CD4-positive, alpha-beta memory T cell (primary cell): ENCODE data around the gene EEF1AKMT4. TPM values are rescaled to one million over a fixed set of nuclear protein-coding genes. Genes with fewer than 3 reads are reported as not detected.

Experiments
- CTCF ChIA-PET: fragments of 350-600 bp; sonication (Branson Sonifier 250); formaldehyde crosslinking; loops from one replicate; lab custom pipeline; 2021; ENCODE audit warnings: inconsistent platforms; ENCODE audit not compliant: partially characterized antibody; lab: Charles Lee
- POLR2A ChIA-PET: fragments of 350-600 bp; sonication (Branson Sonifier 250); formaldehyde crosslinking; loops from one replicate; lab custom pipeline; 2021; ENCODE audit not compliant: partially characterized antibody; lab: Charles Lee
- DNase-seq, 5 donors: peaks; one replicate each; pipeline versions ENCODE4 v3.0.0 to v3.0.0-alpha.2; 2020 to 2022; ENCODE audit warnings: mixed read lengths in 1 of 5
- H3K27ac ChIP-seq: one replicate; pipeline ENCODE4 v1.7.0; 2013; ENCODE audit warnings: low read depth, low read length
- H3K27me3 ChIP-seq: 2 replicates; pipeline ENCODE4 v1.7.0; 2013; ENCODE audit warnings: mild to moderate bottlenecking, low read length, moderate library complexity; ENCODE audit not compliant: insufficient read depth
- H3K36me3 ChIP-seq: 2 replicates; pipeline ENCODE4 v1.7.0; 2013; ENCODE audit warnings: mild to moderate bottlenecking, low read length, moderate library complexity; ENCODE audit not compliant: insufficient read depth
- H3K4me1 ChIP-seq: 2 replicates; pipeline ENCODE4 v1.7.0; 2013; ENCODE audit warnings: mild to moderate bottlenecking, low read length, moderate library complexity; ENCODE audit not compliant: insufficient read depth
- H3K4me3 ChIP-seq, 2 donors: one replicate each; pipeline ENCODE4 v1.7.0; 2013; ENCODE audit warnings: low read length in 2 of 2, mild to moderate bottlenecking in 1 of 2
- H3K9me3 ChIP-seq, 2 donors: one replicate each; pipeline ENCODE4 v1.7.0; 2013; ENCODE audit warnings: low read length in 2 of 2, control low read depth in 1 of 2; ENCODE audit not compliant: control insufficient read depth in 1 of 2
- H3K27ac Mint-ChIP-seq, 7 donors: one replicate each; pipeline ENCODE4 v1.8.0; 2020 to 2021; ENCODE audit warnings: mixed read lengths in 7 of 7, mild to moderate bottlenecking in 6 of 7, inconsistent platforms in 3 of 7, moderate library complexity in 3 of 7
- H3K27me3 Mint-ChIP-seq, 2 donors: one replicate each; pipeline ENCODE4 v1.8.0; 2020 to 2021; ENCODE audit warnings: mixed read lengths in 2 of 2
- H3K36me3 Mint-ChIP-seq, 2 donors: one replicate each; pipeline ENCODE4 v1.8.0; 2020 to 2021; ENCODE audit warnings: mixed read lengths in 2 of 2, inconsistent platforms in 1 of 2, mild to moderate bottlenecking in 1 of 2
- H3K4me1 Mint-ChIP-seq, 4 donors: one replicate each; pipeline ENCODE4 v1.8.0; 2020 to 2021; ENCODE audit warnings: mixed read lengths in 4 of 4, mild to moderate bottlenecking in 1 of 4
- H3K4me3 Mint-ChIP-seq, 8 donors: one replicate each; pipeline ENCODE4 v1.8.0; 2020 to 2021; ENCODE audit warnings: mixed read lengths in 8 of 8, mild to moderate bottlenecking in 7 of 8, moderate library complexity in 6 of 8, inconsistent platforms in 3 of 8
- H3K9me3 Mint-ChIP-seq, 8 donors: one replicate each; pipeline ENCODE4 v1.8.0; 2020 to 2021; ENCODE audit warnings: mixed read lengths in 8 of 8, mild to moderate bottlenecking in 5 of 8, inconsistent platforms in 3 of 8, moderate library complexity in 1 of 8
- intact Hi-C: fragments of 100-400 bp; cut with micrococcal nuclease; formaldehyde crosslinking; loops from one replicate; pipeline ENCODE4 v1.15.1; 2023
- polyA plus RNA-seq, 2 donors: library from polyadenylated mRNA; unstranded; fragments of 300-500 nt; fragmentation: Illumina TruSeq; gene quantifications; one replicate each; pipeline ENCODE4 v1.2.3, GENCODE V29; 2021
- total RNA-seq, 2 experiments: library from RNA; stranded (reverse); gene quantifications; one replicate each; pipeline ENCODE4 v1.2.3, GENCODE V29; 2021

Gene EEF1AKMT4
- total and polyA plus RNA-seq, 4 experiments from 2014 or later: 1.7 to 4.6 (median 2.9) TPM

DNA sequence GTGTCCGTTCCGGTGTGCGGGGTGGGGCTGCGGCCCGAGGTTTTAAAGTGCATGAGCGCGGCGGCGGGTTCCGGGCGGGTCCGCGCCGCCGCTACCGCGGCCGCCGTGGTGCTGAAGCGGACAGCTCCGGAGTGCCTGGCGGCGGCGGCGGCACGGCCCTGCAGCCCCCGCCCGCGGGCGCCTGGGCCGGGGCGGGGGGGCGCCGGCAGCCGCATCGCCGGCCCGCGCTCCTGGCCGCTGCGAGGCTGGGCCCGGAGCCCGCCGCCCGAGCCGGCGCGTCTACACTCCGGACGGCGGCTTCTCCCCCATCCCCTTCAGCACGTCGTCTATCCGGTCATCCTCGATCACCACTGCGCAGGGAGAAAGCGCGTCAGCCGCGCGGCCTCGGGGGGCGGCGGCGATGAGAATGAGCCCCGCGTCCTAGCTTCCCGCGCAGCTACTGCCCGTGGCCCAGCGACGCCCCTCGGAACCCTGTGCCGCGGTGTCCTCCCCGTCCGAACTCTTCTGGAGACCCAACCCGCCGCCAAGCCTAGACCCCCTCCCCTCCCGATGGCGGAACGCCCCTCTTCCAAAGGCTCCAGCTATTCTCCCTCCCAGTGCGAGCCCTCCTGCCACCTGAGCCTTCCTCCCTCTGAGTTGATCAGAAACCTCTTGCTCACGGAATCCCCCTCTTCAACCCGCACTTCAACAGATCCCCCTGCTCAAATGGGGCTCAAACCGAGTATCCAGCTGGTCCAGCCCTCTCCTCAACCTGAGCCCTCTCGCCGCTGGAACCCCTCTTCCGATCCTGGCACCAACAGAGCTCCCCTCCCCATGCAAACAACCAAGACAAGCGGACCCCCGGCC is 10.6 kb downstream of the EEF1AKMT4 start:
- no peak overlapping the region for H3K27ac ChIP-seq
- Mint-ChIP-seq H3K27me3 (peaks cover 3 to 10% of the 10 kb centered on the region in 2 donors), H3K4me3 (peak overlapping the region; percentile 84 to 94 (median 88)), H3K27ac (peak overlapping the region in 6 of 7 donors; percentile 57 to 90 (median 74)), H3K4me1 (peaks cover 14 to 35% (median 18%) of the 10 kb centered on the region in 4 donors), H3K9me3 (peaks cover 0 to 2% (median 0%) of the 10 kb centered on the region in 8 donors), H3K36me3 (peaks cover 3% of the 10 kb centered on the region in 2 donors)
- H3K4me1 ChIP-seq: peaks cover 25% of the 10 kb centered on the region
- ChIA-PET POLR2A (interaction anchor here (1.0 to 3.6 kb wide), 4 partner anchors 10 to 125 kb away, joined by 3 to 16 read pairs (median 7); partner anchors contain the start of genes ALG3, EEF1AKMT4 and EIF2B5), CTCF (interaction anchor here (0.9 to 1.8 kb wide), 3 partner anchors 8 to 114 kb away, joined by 3 to 6 read pairs (median 5); partner anchors contain the start of gene EEF1AKMT4)
- no peaks in the 10 kb centered on the region for H3K9me3 ChIP-seq
- H3K27me3 ChIP-seq: no peaks in the 10 kb centered on the region
- DNase-seq: peak in 4 of 5 donors; percentile 38 to 53 (median 42)
- no peaks in the 10 kb centered on the region for H3K36me3 ChIP-seq
- peak overlapping the region in 1 of 2 donors; percentile 38 for H3K4me3 ChIP-seq
- intact Hi-C loops: loop anchor here (1.0 to 2.0 kb wide), 2 partner anchors 11 to 39 kb away; partner anchors contain the start of genes EEF1AKMT4 and PSMD2

DNA sequence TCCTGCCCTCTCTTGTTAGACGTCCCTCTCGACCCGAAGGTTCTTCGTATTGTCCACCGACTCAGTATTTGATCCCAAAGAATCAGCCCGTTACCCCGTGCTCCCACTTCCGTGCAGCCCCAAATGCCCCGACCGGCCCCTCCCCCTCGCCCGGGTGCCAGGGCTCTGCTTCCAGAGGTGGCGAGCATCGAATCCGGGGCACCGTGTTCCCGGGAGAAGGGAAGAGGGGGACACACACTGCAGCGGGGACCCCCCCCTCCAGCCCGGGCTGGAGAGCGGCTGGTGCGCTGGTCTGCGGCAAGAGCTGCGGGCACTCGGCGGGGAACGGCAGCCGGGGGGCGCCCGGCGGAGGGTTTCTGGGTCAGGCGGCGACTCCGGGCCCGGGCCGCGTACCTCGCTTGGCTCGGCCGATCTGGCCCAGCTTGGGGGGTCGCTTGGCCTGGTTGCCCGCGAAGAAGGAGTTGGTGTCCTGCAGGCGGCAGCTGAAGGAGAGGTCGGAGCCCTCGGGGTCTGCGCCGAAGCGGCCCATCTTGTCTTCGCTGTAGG is 11.3 kb downstream of the EEF1AKMT4 start:
- DNase-seq: peak in 1 of 5 donors; percentile 8
- Mint-ChIP-seq H3K27ac (peak overlapping the region in 6 of 7 donors; percentile 57 to 90 (median 74)), H3K27me3 (peaks cover 3 to 10% of the 10 kb centered on the region in 2 donors), H3K9me3 (peaks cover 0 to 2% (median 0%) of the 10 kb centered on the region in 8 donors), H3K4me1 (peaks cover 14 to 35% (median 18%) of the 10 kb centered on the region in 4 donors), H3K36me3 (peaks cover 3% of the 10 kb centered on the region in 2 donors), H3K4me3 (peak overlapping the region; percentile 84 to 94 (median 88))
- CTCF ChIA-PET: interaction anchor here (0.9 to 1.8 kb wide), 4 partner anchors 9 to 115 kb away, joined by 3 to 6 read pairs (median 4); partner anchors contain the start of gene EEF1AKMT4
- Histone ChIP-seq H3K4me3 (peak overlapping the region in 1 of 2 donors; percentile 38), H3K36me3 (no peaks in the 10 kb centered on the region), H3K27ac (no peak overlapping the region), H3K27me3 (no peaks in the 10 kb centered on the region), H3K4me1 (peaks cover 25% of the 10 kb centered on the region), H3K9me3 (no peaks in the 10 kb centered on the region)
- intact Hi-C loops: loop anchor here (1.0 to 2.0 kb wide), 2 partner anchors 11 to 38 kb away; partner anchors contain the start of genes EEF1AKMT4 and PSMD2
- POLR2A ChIA-PET: interaction anchor here (1.4 to 3.6 kb wide), 3 partner anchors 11 to 126 kb away, joined by 4 to 16 read pairs (median 10); partner anchors contain the start of genes ALG3, EEF1AKMT4 and EIF2B5

DNA sequence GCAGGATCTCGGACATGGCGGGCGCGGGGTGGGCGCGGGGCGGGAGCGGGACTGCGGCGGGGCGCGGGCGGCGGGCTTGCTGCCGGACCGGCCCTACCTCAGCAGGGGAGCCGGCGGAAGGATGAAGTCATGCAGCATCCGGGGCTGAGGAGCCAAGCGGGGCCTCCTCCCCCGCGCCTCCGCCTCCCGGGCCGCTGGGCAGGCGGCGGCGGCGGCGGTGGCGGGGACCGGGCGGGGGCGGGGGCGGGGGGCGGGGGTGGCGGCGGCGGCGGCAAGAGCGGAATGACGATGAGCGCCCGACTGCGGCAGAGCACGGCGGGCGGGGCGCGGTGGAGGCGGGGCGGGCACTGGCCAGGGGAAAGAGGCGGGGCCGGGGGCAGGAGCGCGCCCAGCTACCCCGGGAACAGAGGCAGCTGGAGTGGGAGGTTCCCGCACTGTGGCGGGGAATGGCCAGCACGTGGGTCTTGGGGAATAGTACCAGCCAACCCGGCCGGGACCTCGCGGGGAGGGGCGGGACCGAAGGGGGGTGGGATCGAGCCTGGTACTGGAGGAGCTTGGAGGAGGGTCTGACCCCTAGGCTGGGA is 11.9 kb downstream of the EEF1AKMT4 start, which contains the start of gene CAMK2N2:
Gene CAMK2N2 (minus strand): TSS at position 284 of the 584 bp plus-strand sequence. CDS start 268 bp downstream, at position 16.
- intact Hi-C loops: loop anchor here (2.0 kb wide), 1 partner anchor 37 kb away; the partner anchor contains the start of gene PSMD2
- H3K27ac ChIP-seq: no peak within 1 kb of the TSS
- Mint-ChIP-seq H3K4me3 (peak within 1 kb of the TSS; percentile 86 to 94 (median 90)), H3K27me3 (peaks cover 3 to 10% of the 10 kb centered on the region in 2 donors), H3K4me1 (peaks cover 14 to 35% (median 18%) of the 10 kb centered on the region in 4 donors), H3K9me3 (peaks cover 0 to 2% (median 0%) of the 10 kb centered on the region in 8 donors), H3K36me3 (peaks cover 3% of the 10 kb centered on the region in 2 donors), H3K27ac (peak within 1 kb of the TSS; percentile 0 to 90 (median 68))
- H3K27me3 ChIP-seq: no peaks in the 10 kb centered on the region
- no peaks in the 10 kb centered on the region for H3K9me3 ChIP-seq
- peaks cover 25% of the 10 kb centered on the region for H3K4me1 ChIP-seq
- peak; percentile 31 to 71 (median 36) for DNase-seq
- ChIA-PET CTCF (interaction anchor here (0.8 to 1.8 kb wide), 3 partner anchors 10 to 34 kb away, joined by 3 to 5 read pairs (median 3); partner anchors contain the start of gene EEF1AKMT4), POLR2A (interaction anchor here (1.4 to 3.6 kb wide), 2 partner anchors 11 to 13 kb away, joined by 4 to 16 read pairs; partner anchors contain the start of genes ALG3 and EEF1AKMT4)
- peak within 1 kb of the TSS; percentile 52 to 61 for H3K4me3 ChIP-seq
- no peaks in the 10 kb centered on the region for H3K36me3 ChIP-seq

DNA sequence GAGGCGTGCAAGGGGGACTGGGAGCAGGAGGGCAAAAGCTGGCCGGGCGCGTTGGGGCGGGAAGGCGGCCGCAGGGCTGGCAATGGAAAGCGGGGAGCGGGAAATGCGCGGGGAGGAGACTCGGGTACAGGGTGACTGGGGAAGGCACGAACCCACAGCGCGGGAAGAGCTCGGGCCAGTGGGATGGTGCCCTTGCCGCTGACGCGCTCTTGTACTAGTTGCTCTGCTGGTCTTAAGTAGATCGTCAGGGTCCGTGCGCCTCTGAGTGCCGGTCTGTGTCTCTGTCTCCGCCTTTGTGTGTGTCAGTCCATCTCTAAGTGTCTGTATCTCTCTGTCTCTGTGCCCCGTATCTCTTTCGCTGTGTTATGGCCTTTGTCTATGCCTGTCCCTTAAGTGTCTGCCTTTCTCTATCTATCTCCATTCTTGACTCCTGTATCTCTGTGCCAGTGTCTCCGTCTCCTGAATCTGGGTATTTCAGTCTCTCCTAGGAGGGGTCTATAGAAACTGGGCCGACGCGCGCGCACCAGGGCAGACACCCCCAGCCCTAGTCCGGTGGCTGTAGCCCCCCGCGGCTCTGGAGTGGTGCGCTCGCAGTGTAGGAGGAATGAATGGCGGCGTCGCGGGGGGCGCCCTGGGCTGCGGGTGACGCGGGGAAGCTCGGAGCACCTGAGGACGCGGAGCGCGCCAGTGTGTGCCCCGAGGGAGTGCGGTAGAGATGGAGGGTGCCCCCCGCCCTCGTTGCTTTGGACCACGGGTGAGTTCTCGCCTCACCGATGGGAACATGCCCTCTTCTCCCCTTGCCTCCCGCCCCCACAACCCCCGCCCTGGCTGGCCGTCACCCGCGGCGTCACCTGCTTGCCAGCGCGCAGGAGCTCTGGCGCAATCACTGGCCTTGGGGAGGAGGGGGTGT is 12.6 kb downstream of the EEF1AKMT4 start:
- Mint-ChIP-seq H3K4me1 (peaks cover 14 to 35% (median 18%) of the 10 kb centered on the region in 4 donors), H3K4me3 (peak overlapping the region; percentile 82 to 91 (median 88)), H3K27ac (peak overlapping the region in 5 of 7 donors; percentile 0 to 70 (median 19)), H3K9me3 (peaks cover 0 to 2% (median 0%) of the 10 kb centered on the region in 8 donors), H3K27me3 (peaks cover 3 to 12% of the 10 kb centered on the region in 2 donors), H3K36me3 (peaks cover 3% of the 10 kb centered on the region in 2 donors)
- no peak overlapping the region for H3K27ac ChIP-seq
- intact Hi-C loops: loop anchor here (2.0 kb wide), 1 partner anchor 37 kb away; the partner anchor contains the start of gene PSMD2
- H3K4me3 ChIP-seq: peak overlapping the region; percentile 52 to 61
- no peaks in the 10 kb centered on the region for H3K36me3 ChIP-seq
- no peaks in the 10 kb centered on the region for H3K27me3 ChIP-seq
- ChIA-PET POLR2A (interaction anchor here (3.6 kb wide), 1 partner anchor 12 kb away, joined by 16 read pairs; the partner anchor contains the start of gene EEF1AKMT4), CTCF (interaction anchor here (0.8 to 1.8 kb wide), 3 partner anchors 10 to 34 kb away, joined by 3 to 5 read pairs (median 3); partner anchors contain the start of gene EEF1AKMT4)
- H3K9me3 ChIP-seq: no peaks in the 10 kb centered on the region
- H3K4me1 ChIP-seq: peaks cover 25% of the 10 kb centered on the region
- DNase-seq: peak in 3 of 5 donors; percentile 19 to 61 (median 23)

- Mint-ChIP-seq H3K27ac (peak overlapping the region in 1 of 7 donors; percentile 70), H3K4me1 (peaks cover 14 to 35% (median 18%) of the 10 kb centered on the region in 4 donors), H3K36me3 (peaks cover 0 to 3% of the 10 kb centered on the region in 2 donors), H3K9me3 (peaks cover 0 to 5% (median 0%) of the 10 kb centered on the region in 8 donors), H3K27me3 (peaks cover 6 to 18% of the 10 kb centered on the region in 2 donors), H3K4me3 (peak overlapping the region in 7 of 8 donors; percentile 47 to 88 (median 67))
- H3K9me3 ChIP-seq: no peaks in the 10 kb centered on the region
- intact Hi-C loops: no loop called here
- POLR2A ChIA-PET: no interaction called here
- CTCF ChIA-PET: no interaction called here
- H3K36me3 ChIP-seq: no peaks in the 10 kb centered on the region
- DNase-seq: no peak
- H3K27me3 ChIP-seq: no peaks in the 10 kb centered on the region
- no peak overlapping the region for H3K27ac ChIP-seq
- H3K4me1 ChIP-seq: peaks cover 25% of the 10 kb centered on the region
- peak overlapping the region in 1 of 2 donors; percentile 52 for H3K4me3 ChIP-seq
These were observed 13.3 kb downstream of the EEF1AKMT4 start for GRCh38 chr3:184262764-184263179.
